NCI-H345 treated with DMSO at 0.1 percent for 48 hours (cell line): Measurements from ENCODE around the gene TNFRSF8.
"Not testable (repeated sequence)": the region's sequence is repeated elsewhere in the genome, so short reads cannot be mapped to it uniquely, and the experiment has no call there.

Experiments
- DNase-seq: peaks from one replicate; lab custom pipeline; 2025; ENCODE audit not compliant: unreplicated experiment; lab: John Stamatoyannopoulos, UW

The TNFRSF8 gene

GRCh38 chr1:12083766-12084165 lies 20.7 kb downstream of the TNFRSF8 start:
- no peak for DNase-seq

DNA sequence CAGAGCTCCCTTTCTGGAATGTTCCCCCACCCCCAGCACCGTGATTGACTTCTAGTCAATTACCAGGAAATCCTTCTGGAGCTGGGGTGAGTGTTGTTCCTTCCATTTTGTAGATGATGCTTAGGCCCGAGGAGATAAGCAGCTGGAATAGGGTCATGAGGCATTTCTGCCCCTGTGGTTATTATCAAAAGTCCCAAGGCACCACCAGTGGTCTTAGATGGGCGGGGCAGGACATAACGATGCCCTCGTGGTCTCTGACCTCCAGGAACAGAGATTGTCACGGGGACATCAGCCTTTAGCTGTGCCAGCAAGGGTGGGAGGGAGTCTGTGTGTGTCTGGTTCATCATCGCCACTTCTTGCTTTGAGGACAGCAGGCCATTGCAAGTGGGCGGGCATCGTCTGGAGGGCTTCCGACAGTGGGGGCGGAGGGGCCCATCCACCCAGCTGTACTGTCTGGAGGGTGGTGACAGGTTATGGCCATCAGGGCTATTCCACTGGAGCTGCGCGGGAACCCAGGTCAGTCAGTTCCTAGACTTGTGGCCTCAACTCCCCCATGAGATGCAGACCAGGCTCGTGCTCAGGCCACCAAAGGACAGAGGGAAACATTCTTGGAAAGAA lies 22.6 kb downstream of the TNFRSF8 start:
- DNase-seq = no peak

- no peak for DNase-seq
Measured at GRCh38 chr1:12087797-12088314, 24.8 kb downstream of the TNFRSF8 start.

- no peak for DNase-seq
Measured at GRCh38 chr1:12088607-12089006, 25.5 kb downstream of the TNFRSF8 start.

- no peak for DNase-seq
Measured at GRCh38 chr1:12090326-12090725, 27.2 kb downstream of the TNFRSF8 start.

GRCh38 chr1:12091191-12091590 lies 28.1 kb downstream of the TNFRSF8 start:
- no peak for DNase-seq

- DNase-seq = no peak
Measured at GRCh38 chr1:12094180-12094579, 31.1 kb downstream of the TNFRSF8 start.

- DNase-seq = no peak
Measured at GRCh38 chr1:12095452-12096263, 32.6 kb downstream of the TNFRSF8 start.

- DNase-seq = no peak
Measured at GRCh38 chr1:12096615-12097014, 33.5 kb downstream of the TNFRSF8 start.

GRCh38 chr1:12097321-12097720 lies 34.2 kb downstream of the TNFRSF8 start:
- no peak for DNase-seq

- no peak for DNase-seq
Measured at GRCh38 chr1:12098786-12099185, 35.7 kb downstream of the TNFRSF8 start.

DNA sequence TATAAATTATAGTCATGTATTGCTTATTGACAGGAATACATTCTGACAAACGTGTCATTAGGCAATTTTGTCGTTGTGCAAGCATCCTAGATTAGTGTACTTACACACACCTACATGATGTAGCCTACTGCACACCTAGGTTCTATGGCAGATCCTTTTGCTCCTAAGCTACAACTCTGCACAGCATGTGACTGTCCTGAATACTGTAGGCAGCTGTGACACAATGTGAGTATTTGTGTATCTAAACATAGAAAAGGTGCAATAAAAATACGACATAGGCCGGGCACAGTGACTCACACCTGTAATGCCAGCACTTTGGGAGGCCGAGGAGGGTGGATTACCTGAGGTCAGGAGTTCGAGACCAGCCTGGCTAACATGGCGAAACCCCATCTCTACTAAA lies 36.5 kb downstream of the TNFRSF8 start:
- DNase-seq = no peak

DNA sequence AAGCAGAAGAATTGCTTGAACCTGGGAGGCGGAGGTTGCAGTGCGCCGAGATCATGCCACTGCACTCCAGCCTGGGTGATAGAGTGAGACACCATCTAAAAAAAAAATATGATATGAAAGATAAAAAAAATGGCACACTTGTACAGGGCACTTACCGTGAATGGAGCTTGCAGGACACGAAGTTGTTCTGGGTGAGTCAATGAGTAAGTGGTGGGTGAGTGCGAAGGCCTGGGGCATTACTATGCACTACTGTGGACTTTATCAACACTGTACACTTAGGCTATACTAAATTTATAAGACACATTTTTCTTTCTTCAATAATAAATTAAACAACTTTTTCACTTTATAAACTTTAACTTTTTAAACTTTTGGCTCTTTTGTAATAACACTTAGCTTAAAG lies 37.0 kb downstream of the TNFRSF8 start:
- DNase-seq = no peak

DNA sequence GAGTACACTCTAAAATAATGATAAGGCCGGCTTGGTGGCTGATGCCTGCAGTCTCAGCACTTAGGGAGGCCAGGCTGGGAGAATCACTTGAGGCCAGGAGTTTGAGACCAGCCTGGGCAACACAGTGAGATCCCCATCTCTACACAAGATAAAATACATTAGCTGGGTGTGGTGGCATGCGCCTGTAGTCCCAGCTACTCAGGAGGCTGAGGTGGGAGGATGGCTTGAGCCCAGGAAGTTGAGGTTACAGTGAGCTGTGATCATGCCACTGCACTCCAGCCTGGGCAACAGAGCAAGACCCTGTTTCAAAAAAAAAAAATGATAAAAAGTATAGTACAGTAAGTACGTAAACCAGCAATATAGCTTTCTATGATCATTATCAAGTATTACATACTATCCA lies 38.0 kb downstream of the TNFRSF8 start:
- not testable (repeated sequence) for DNase-seq

- DNase-seq = no peak
Measured at GRCh38 chr1:12102066-12102465, 39.0 kb downstream of the TNFRSF8 start.

GRCh38 chr1:12104417-12104816 lies 41.3 kb downstream of the TNFRSF8 start:
- no peak for DNase-seq

DNA sequence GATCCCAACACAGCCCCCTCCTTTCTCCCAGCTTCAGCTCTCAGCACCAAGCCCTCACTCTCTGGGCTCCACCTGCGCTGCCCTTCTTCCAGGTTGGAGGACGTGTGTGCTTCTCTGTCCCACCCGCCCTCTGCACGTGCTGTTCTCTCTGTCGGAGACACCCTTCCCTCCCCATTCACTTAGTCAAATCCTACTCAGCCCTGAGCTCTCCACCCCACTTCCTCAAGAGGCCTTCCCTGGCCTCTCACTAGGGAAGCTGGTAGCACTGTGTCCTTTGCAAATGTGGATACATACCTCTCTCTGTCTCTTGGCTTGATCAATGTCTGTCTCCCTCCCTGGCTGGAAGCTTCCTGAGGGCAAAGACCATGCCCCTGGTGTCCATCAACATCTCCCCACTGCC lies 43.0 kb downstream of the TNFRSF8 start:
- no peak for DNase-seq

DNA sequence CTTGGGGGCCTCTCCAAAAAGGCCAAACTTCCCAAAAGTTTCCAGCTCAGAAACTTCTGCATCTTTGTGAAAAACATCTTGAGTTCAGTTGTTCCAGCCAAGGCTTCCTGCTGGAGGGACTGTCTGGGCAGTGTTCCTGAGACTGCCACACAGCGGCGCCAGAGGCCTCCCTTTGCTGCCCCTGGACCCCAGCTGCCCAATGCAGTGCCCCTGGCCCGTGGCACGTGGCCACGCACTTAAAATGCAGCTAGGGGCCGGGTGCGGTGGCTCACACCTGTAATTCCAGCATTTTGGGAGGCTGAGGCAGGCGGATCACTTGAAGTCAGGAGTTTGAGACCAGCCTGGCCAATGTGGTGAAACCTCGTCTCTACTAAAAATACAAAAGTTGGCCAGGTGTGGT lies 43.8 kb downstream of the TNFRSF8 start:
- not testable (repeated sequence) for DNase-seq

DNA sequence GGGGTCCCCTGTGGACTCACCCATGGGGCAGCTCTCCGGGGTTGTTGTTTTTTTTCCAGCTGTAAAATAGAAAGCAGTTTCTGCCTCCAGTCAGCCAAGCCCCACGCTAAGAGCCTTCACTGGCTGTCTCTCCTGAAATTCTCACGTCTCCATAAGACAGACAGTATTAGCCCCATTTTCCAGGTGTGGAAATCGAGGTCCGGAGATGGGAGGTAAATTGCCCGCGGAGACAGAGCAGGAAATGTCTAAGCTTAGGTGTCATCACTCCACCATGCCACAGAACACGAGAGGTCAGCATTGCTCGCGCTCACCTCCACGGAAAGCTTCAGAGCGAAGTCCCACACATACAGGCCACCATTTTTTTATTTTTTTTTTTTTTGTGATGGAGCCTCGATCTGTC lies 44.6 kb downstream of the TNFRSF8 start:
- DNase-seq = no peak

- DNase-seq = no peak
Measured at GRCh38 chr1:12109901-12110300, 46.8 kb downstream of the TNFRSF8 start.

DNA sequence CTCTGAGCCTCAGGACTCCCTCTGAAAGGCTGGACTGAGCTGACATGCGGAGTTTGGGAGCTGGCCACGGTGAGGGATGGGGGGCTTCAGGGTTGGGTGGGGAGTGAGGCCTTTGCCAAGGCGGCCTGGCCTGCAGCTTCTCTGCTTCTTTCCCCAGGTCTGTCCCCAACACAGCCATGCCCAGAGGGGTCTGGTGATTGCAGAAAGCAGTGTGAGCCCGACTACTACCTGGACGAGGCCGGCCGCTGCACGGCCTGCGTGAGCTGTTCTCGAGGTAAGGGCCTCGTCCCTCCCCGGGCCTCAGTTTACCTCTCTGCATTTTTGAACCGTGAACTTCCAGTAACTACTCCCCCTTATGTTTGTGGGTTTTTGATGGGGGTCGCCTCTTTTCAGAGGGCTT lies 48.6 kb downstream of the TNFRSF8 start:
- DNase-seq = no peak

- DNase-seq = no peak
Measured at GRCh38 chr1:12112711-12113161, 49.6 kb downstream of the TNFRSF8 start.
